ENCODE measurements around the gene TSPAN18. TPM values are rescaled to one million over a fixed set of nuclear protein-coding genes. Genes with fewer than 3 reads are reported as not detected.

Gene TSPAN18, protein sequence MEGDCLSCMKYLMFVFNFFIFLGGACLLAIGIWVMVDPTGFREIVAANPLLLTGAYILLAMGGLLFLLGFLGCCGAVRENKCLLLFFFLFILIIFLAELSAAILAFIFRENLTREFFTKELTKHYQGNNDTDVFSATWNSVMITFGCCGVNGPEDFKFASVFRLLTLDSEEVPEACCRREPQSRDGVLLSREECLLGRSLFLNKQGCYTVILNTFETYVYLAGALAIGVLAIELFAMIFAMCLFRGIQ
- total RNA-seq = 38.4 TPM
- long read RNA-seq, transcript TSPAN18-207 (10 exons, 3,316 nt) = major isoform, 8 of 34 reads
- long read RNA-seq, partial matches to known transcripts = 4 of 34 reads
- long read RNA-seq, other reads (novel, unspliced or antisense) = 19 of 34 reads

DNA sequence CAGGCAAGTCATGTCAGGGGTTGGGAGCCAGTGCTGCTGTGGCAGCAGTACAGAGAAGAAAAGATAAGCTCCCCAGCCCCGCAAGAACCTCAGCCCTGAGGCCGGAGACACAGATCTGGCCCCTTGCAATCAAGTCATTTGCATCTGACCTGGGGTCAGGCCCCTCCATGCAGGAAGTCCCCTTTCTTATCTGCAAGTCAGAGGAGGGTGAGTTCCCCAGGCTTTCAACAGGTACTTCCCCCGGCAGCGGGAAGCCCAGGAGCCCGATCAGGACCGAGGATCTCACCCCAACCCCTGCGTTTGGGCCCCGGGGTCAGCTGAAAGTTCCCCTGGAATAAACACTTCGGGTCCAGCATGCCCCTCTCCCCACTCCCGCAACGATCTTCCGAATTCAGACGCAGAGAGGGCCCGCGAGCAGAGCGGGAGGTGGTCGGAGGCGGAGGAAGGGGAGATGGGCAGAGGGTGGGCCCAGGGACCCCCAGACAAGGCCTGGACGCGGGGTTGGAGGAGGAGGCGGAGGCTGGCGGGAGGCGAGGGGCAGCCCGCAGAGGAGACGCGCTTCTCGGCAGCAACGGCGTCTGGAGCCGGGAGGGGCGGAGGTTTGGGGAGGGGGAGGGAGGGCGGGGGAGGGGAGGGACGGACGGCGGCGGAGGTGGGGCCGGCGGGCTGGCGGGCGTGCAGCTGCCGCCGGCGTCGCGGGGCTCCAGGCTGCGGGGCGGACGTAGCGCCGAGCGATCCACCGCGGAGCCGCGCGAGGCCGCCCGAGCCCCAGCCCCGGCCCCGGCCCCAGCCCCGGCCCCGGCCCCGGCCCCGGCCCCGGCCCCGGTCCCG is at the start of gene TSPAN18:
Gene TSPAN18, plus strand, starts transcription at position 680 of the 831 bp plus-strand sequence. CDS start 179,455 bp downstream, outside the sequence.
- Histone ChIP-seq H3K4me3 (peak within 1 kb of the TSS; percentile 68), H3K4me1 (peaks cover 38% of the 10 kb centered on the region), H3K27me3 (ENCODE audit: low read depth) (peaks cover 33% of the 10 kb centered on the region), H3K27ac (peak within 1 kb of the TSS; percentile 68), H3K9me3 (no peaks in the 10 kb centered on the region), H3K36me3 (no peaks in the 10 kb centered on the region)
- TF ChIP-seq, protein P1, sequence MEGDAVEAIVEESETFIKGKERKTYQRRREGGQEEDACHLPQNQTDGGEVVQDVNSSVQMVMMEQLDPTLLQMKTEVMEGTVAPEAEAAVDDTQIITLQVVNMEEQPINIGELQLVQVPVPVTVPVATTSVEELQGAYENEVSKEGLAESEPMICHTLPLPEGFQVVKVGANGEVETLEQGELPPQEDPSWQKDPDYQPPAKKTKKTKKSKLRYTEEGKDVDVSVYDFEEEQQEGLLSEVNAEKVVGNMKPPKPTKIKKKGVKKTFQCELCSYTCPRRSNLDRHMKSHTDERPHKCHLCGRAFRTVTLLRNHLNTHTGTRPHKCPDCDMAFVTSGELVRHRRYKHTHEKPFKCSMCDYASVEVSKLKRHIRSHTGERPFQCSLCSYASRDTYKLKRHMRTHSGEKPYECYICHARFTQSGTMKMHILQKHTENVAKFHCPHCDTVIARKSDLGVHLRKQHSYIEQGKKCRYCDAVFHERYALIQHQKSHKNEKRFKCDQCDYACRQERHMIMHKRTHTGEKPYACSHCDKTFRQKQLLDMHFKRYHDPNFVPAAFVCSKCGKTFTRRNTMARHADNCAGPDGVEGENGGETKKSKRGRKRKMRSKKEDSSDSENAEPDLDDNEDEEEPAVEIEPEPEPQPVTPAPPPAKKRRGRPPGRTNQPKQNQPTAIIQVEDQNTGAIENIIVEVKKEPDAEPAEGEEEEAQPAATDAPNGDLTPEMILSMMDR (IDR thresholded peaks at IDR 0.05) = no peak
- DNase-seq (no peak), ATAC-seq (peak in 1 of 2 donors; percentile 13)
- intact Hi-C loops (cut with DNase I) = no loop called here

DNA sequence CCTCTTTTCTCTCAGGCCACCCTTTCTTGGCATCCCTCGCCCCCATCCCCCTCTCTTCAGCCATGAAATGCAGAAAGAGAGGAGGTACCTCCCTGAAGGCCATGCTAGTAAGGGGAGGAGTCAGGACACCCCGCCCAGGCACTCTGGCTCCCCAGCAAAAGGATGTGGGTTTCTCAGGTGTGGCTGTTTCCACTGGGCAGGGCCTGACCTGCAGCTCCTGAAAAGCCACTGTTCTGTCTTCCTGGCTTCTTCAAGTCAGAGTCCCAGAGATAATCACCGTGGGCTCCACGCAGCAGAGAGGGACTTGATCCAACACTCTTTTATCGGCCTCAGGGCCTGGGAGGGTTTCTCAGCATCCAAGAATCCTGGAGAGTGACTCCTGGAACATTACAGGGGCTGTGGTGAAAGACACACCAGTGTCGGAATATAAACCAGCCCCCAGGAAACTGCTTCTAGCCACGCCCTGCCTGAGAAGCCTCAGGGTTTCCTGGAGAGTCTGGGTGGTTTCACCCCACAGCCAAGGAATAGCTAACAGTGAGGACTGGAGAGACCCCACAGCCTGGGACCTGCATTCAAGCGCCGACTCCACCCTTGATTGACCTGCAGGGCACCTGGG is 45.7 kb upstream of the TSPAN18 start:
- intact Hi-C loops (cut with DNase I) = no loop called here
- no peaks in the 10 kb centered on the region for H3K36me3 ChIP-seq
- no peaks in the 10 kb centered on the region for H3K9me3 ChIP-seq
- no peak overlapping the region for H3K4me3 ChIP-seq
- DNase-seq (no peak), ATAC-seq (peak in 1 of 2 donors; percentile 41)
- TF ChIP-seq, protein P1 (IDR thresholded peaks at IDR 0.05) = no peak
- no peaks in the 10 kb centered on the region for H3K4me1 ChIP-seq
- no peak overlapping the region for H3K27ac ChIP-seq
- no peaks in the 10 kb centered on the region for H3K27me3 ChIP-seq (ENCODE audit: low read depth)

DNA sequence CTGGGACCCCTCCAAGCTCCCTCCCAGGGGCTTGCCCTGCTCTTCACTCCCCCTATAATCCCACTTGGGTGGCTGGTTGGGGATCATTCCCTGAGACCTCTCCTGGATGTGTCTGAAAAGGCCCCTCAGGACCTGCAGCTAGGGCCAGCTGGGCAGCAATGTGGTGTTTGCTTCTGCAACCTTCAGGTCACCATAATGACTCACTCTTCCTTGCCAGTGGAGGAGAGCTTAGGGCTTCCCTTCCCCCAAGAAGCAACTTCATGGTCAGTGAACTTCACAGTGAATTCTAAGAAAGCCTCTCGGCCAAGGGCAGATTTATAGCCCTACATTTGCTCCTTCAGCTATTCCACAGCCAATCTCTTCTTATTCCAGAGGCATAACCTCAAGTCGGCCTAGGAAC is 45.1 kb upstream of the TSPAN18 start:
- Histone ChIP-seq H3K4me3 (no peak overlapping the region), H3K27me3 (ENCODE audit: low read depth) (no peaks in the 10 kb centered on the region), H3K27ac (no peak overlapping the region), H3K4me1 (no peaks in the 10 kb centered on the region), H3K9me3 (no peaks in the 10 kb centered on the region), H3K36me3 (no peaks in the 10 kb centered on the region)
- ATAC-seq (no peak), DNase-seq (no peak)
- intact Hi-C loops (cut with DNase I) = no loop called here
- TF ChIP-seq, protein P1 (IDR thresholded peaks at IDR 0.05) = no peak

DNA sequence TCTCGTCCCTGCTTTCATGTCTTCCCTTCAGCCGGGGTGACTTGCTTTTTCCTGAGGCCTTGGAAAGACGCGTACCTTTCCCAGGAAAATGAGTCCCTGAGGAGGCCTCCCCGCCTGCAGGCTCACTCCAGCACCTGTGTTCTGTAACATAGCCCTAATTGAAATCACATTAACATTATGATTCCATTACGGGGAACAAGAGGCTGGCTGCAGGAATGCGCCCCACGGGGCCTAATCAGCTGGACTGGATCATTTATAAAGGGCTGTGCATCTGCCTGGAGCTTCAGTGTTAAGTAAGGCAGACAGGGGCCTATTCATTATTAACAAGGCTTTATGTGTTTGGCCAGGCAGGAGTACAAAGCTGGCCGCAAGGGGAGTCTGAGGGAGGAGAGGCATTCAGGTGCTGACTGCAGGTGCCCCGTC is 41.9 kb upstream of the TSPAN18 start:
- ATAC-seq = no peak
- intact Hi-C loops (cut with DNase I) = no loop called here

DNA sequence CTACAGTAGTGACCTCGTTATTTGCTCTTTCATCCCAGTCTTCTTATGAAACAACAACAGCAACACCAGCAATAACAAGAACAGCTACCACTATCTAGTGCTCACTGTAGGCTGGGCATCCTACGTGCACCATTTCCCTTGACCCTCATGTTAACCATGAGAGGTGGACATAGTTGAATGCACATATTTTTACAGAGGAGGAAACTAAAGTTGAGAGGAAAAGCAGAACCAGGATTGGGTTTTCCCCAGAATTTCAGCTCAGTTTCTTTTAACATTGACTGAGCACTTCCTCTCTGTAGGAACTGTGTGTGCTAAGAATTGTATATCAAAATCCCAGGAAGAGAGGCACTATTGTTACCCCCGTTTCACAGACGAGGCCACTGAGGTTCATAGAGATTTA is 39.4 kb upstream of the TSPAN18 start:
- TF ChIP-seq, protein P1 (IDR thresholded peaks at IDR 0.05) = no peak
- intact Hi-C loops (cut with DNase I) = no loop called here
- Histone ChIP-seq H3K27me3 (ENCODE audit: low read depth) (no peaks in the 10 kb centered on the region), H3K4me1 (no peaks in the 10 kb centered on the region), H3K36me3 (no peaks in the 10 kb centered on the region), H3K9me3 (no peaks in the 10 kb centered on the region), H3K27ac (no peak overlapping the region), H3K4me3 (no peak overlapping the region)
- ATAC-seq (no peak), DNase-seq (no peak)

More for the DNA sequence above, 41.9 kb upstream of the TSPAN18 start:
- no peaks in the 10 kb centered on the region for H3K9me3 ChIP-seq
- TF ChIP-seq, protein P1 (IDR thresholded peaks at IDR 0.05) = no peak
- no peaks in the 10 kb centered on the region for H3K4me1 ChIP-seq
- H3K27me3 ChIP-seq (ENCODE audit: low read depth) = no peaks in the 10 kb centered on the region
- no peak for DNase-seq
- H3K36me3 ChIP-seq = no peaks in the 10 kb centered on the region
- no peak overlapping the region for H3K27ac ChIP-seq
- no peak overlapping the region for H3K4me3 ChIP-seq

Measured in lower lobe of right lung (tissue), 2 donors.